Natural killer cell (primary cell): ENCODE data around the gene MINDY1. TPM values are rescaled to one million over a fixed set of nuclear protein-coding genes. Genes with fewer than 3 reads are reported as not detected.

ENCODE experiments used
- ATAC-seq, 3 donors: fragments of 150-1000 bp in 2 of 3; fragments of 200-7000 bp in 1 of 3; cut with Tn5 transposase; 1 replicate in 1 of 3; 2 replicates in 2 of 3; pipeline ENCODE4 v1.10.0; 2021; ENCODE audit warnings: mild to moderate bottlenecking in 2 of 3, moderate library complexity in 2 of 3
- DNase-seq, 2 donors: peaks; one replicate each; pipeline versions ENCODE4 v3.0.0 to v3.0.0-alpha.2; 2013 to 2021; ENCODE audit warnings: mixed read lengths in 1 of 2
- H3K27ac ChIP-seq: one replicate; pipeline ENCODE4 v1.5.1; 2013; ENCODE audit warnings: mild to moderate bottlenecking, low read length
- H3K27me3 ChIP-seq: one replicate; pipeline ENCODE4 v1.6.1; 2013; ENCODE audit warnings: low read length; ENCODE audit not compliant: control insufficient read depth, insufficient read depth
- H3K36me3 ChIP-seq: one replicate; pipeline ENCODE4 v1.6.1; 2013; ENCODE audit warnings: low read length; ENCODE audit not compliant: control insufficient read depth, insufficient read depth
- H3K4me1 ChIP-seq: one replicate; pipeline ENCODE4 v1.6.1; 2013; ENCODE audit warnings: low read length; ENCODE audit not compliant: control insufficient read depth, insufficient read depth
- H3K4me3 ChIP-seq: one replicate; pipeline ENCODE4 v1.5.1; 2013; ENCODE audit warnings: low read length
- H3K9me3 ChIP-seq: one replicate; pipeline ENCODE4 v1.6.1; 2013; ENCODE audit warnings: low read length; ENCODE audit not compliant: control insufficient read depth, insufficient read depth
- H3K27ac Mint-ChIP-seq, 2 donors: one replicate each; pipeline ENCODE4 v1.8.0; 2022; ENCODE audit warnings: mild to moderate bottlenecking in 2 of 2, mixed read lengths in 2 of 2, moderate library complexity in 1 of 2
- H3K27me3 Mint-ChIP-seq, 2 donors: one replicate each; pipeline ENCODE4 v1.8.0; 2022; ENCODE audit warnings: low read depth in 2 of 2, mixed read lengths in 2 of 2
- H3K36me3 Mint-ChIP-seq: one replicate; pipeline ENCODE4 v1.8.0; 2022; ENCODE audit warnings: mixed read lengths
- H3K4me1 Mint-ChIP-seq, 2 donors: one replicate each; pipeline ENCODE4 v1.8.0; 2022; ENCODE audit warnings: mixed read lengths in 2 of 2
- H3K4me3 Mint-ChIP-seq: one replicate; pipeline ENCODE4 v1.8.0; 2022; ENCODE audit warnings: mild to moderate bottlenecking, moderate library complexity, mixed read lengths
- H3K9me3 Mint-ChIP-seq, 2 donors: one replicate each; pipeline ENCODE4 v1.8.0; 2022; ENCODE audit warnings: mixed read lengths in 2 of 2
- WGBS: methylation state at CpG from one replicate; pipeline ENCODE4 v1.1.7; 2013; ENCODE audit warnings: missing lambda C conversion rate; ENCODE audit not compliant: insufficient coverage; 5-methylcytosine and 5-hydroxymethylcytosine counted together
- intact Hi-C: fragments of 100-400 bp; cut with micrococcal nuclease; formaldehyde crosslinking; loops from one replicate; pipeline ENCODE4 v1.14.2; 2022
- total RNA-seq, 4 donors: library from RNA; stranded (reverse); fragments of 120-200 nt in 1 of 4; gene quantifications; one replicate each; pipeline versions ENCODE4 v1.2.3 to v1.2.4, GENCODE V29; 2013 to 2022
- TF ChIP-seq, protein P1 (sequence below): fragments of 200-600 bp; IDR thresholded peaks from one replicate; pipeline ENCODE4 v1.8.0; 2022; ENCODE audit warnings: antibody characterized with exemption

MINDY1 gene
- total RNA-seq, 3 donors from 2014 or later (not counting 1 experiment from before 2014, with no cell fraction given), result 14.0 to 15.6 (median 15.2) TPM

DNA sequence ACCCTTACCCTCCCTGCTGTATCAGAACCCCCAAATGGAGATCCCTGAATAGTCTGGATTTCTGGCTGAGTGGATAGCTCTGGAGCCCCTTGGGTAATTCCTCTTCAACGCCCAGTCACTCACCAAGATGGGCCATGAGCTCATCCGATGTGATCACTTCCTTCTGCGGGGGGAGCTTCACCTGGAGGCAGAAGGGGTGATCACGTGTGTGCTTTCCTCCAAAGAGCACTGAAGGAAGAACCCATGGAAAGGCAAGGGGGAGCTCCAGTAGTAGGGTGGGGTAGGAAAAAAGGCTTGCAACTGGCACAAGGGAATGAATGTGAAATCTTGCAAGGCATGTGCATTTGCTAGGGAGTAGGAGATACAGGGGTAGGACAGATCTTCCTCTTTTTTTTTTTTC is 5.1 kb downstream of the MINDY1 start:
- Mint-ChIP-seq H3K27ac (no peak overlapping the region), H3K36me3 (no peaks in the 10 kb centered on the region), H3K4me1 (peaks cover 16 to 26% of the 10 kb centered on the region in 2 donors), H3K9me3 (no peaks in the 10 kb centered on the region), H3K27me3 (no peaks in the 10 kb centered on the region), H3K4me3 (no peak overlapping the region)
- peak in 1 of 3 donors; percentile 37 for ATAC-seq
- Histone ChIP-seq H3K27ac (no peak overlapping the region), H3K36me3 (peaks cover 12% of the 10 kb centered on the region), H3K9me3 (no peaks in the 10 kb centered on the region), H3K4me1 (peaks cover 39% of the 10 kb centered on the region), H3K4me3 (no peak overlapping the region), H3K27me3 (no peaks in the 10 kb centered on the region)
- no peak for DNase-seq
- intact Hi-C loops, result no loop called here
- TF ChIP-seq, protein P1, sequence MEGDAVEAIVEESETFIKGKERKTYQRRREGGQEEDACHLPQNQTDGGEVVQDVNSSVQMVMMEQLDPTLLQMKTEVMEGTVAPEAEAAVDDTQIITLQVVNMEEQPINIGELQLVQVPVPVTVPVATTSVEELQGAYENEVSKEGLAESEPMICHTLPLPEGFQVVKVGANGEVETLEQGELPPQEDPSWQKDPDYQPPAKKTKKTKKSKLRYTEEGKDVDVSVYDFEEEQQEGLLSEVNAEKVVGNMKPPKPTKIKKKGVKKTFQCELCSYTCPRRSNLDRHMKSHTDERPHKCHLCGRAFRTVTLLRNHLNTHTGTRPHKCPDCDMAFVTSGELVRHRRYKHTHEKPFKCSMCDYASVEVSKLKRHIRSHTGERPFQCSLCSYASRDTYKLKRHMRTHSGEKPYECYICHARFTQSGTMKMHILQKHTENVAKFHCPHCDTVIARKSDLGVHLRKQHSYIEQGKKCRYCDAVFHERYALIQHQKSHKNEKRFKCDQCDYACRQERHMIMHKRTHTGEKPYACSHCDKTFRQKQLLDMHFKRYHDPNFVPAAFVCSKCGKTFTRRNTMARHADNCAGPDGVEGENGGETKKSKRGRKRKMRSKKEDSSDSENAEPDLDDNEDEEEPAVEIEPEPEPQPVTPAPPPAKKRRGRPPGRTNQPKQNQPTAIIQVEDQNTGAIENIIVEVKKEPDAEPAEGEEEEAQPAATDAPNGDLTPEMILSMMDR, result no peak
- 92% methylated on average over 4 of the region's 4 CpGs for WGBS

DNA sequence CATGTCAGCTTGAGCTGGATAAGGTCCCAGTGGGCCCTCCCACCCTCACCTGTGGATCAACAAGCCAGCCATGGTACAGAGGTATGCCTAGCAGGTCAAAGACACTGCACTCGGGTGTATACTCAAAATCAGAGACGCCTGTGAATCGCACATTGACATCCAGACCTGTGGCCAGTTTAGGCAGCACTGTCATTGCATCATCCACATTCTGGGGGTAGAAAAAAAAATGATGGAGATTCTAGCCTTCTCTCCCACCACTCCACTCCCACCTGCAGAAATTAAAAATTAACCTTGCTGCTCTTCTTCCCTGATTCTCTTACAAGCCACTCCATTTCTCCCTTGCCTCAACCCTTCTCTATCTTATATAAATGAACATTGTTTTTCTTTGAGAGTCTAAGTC is 6.3 kb downstream of the MINDY1 start:
- Histone ChIP-seq H3K9me3 (no peaks in the 10 kb centered on the region), H3K27ac (no peak overlapping the region), H3K36me3 (peaks cover 12% of the 10 kb centered on the region), H3K27me3 (no peaks in the 10 kb centered on the region), H3K4me1 (peaks cover 31% of the 10 kb centered on the region), H3K4me3 (no peak overlapping the region)
- DNase-seq (no peak), ATAC-seq (no peak)
- intact Hi-C loops, result no loop called here
- Mint-ChIP-seq H3K27ac (no peak overlapping the region), H3K4me3 (no peak overlapping the region), H3K27me3 (no peaks in the 10 kb centered on the region), H3K4me1 (peaks cover 10 to 19% of the 10 kb centered on the region in 2 donors), H3K9me3 (no peaks in the 10 kb centered on the region), H3K36me3 (no peaks in the 10 kb centered on the region)
- TF ChIP-seq, protein P1, result no peak
- 97% methylated on average over 3 of the region's 3 CpGs for WGBS

DNA sequence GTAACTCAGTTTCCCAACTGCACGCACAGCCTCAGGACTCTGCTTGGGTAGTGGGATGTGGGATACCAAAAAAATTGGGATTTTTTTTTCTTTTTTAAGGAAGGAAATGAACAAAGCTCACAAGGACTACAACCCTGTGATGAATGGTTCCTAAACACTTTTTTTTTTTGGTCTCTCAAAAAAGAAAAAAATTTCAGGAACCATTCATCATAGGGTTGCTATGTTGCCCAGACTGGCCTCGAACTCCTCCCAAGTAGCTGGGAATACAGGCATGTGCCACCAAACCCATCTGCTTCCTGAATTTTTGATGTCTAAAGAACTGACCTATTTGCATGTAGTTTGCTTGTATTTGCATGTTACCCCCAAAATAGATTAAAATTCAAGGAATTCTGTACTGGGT is 6.8 kb downstream of the MINDY1 start:
- ATAC-seq (no peak), DNase-seq (no peak)
- Histone ChIP-seq H3K9me3 (no peaks in the 10 kb centered on the region), H3K36me3 (peaks cover 12% of the 10 kb centered on the region), H3K4me3 (no peak overlapping the region), H3K27ac (no peak overlapping the region), H3K4me1 (peaks cover 26% of the 10 kb centered on the region), H3K27me3 (no peaks in the 10 kb centered on the region)
- intact Hi-C loops, result loop anchor here (5.0 kb wide), 1 partner anchor 743 kb away; the partner anchor contains the start of gene CA14
- H3K27me3 Mint-ChIP-seq, result no peaks in the 10 kb centered on the region
- H3K36me3 Mint-ChIP-seq, result no peaks in the 10 kb centered on the region
- no peak overlapping the region for H3K27ac Mint-ChIP-seq
- H3K9me3 Mint-ChIP-seq, result no peaks in the 10 kb centered on the region
- peaks cover 6 to 16% of the 10 kb centered on the region in 2 donors for H3K4me1 Mint-ChIP-seq
- TF ChIP-seq, protein P1, result no peak
- H3K4me3 Mint-ChIP-seq, result no peak overlapping the region
- WGBS, result 72% methylated on average over 2 of the region's 2 CpGs

DNA sequence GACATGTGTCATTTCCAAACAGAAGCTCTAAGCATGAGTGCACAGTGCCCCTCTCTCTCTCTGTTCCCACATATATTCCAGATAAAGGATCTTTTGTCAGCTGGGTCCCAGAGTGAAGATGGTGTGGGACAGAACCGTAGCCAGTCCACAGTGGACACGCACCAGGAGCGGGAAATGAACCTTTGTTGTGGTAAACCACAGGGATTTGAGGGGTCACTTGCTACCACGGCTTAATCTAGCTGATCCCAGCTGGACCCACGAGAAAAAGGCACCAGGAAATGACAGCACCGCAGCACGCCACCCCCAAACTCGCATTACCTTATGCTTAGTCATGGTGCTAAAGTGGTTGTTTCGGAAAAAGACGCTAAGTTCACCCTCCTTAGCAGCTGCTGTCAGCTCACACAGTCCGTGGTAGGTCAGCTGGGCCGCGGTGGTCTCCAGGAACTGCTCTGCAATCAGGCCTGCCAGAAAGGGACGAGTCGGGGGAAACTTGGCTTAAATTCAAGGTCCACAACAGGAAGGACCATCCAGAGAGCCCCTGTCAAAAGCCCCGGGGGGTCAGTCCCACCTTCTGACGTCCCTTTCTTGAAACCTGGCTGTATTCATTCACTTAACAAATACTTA is 7.5 kb downstream of the MINDY1 start:
- peaks cover 12% of the 10 kb centered on the region for H3K36me3 ChIP-seq
- H3K4me3 ChIP-seq, result no peak overlapping the region
- ATAC-seq (peak in 2 of 3 donors; percentile 59 to 77), DNase-seq (no peak)
- Mint-ChIP-seq H3K4me3 (no peak overlapping the region), H3K36me3 (no peaks in the 10 kb centered on the region), H3K4me1 (peaks cover 6 to 16% of the 10 kb centered on the region in 2 donors), H3K27me3 (no peaks in the 10 kb centered on the region), H3K9me3 (no peaks in the 10 kb centered on the region), H3K27ac (peak overlapping the region in 1 of 2 donors; percentile 38)
- H3K27me3 ChIP-seq, result no peaks in the 10 kb centered on the region
- intact Hi-C loops, result loop anchor here (5.0 kb wide), 1 partner anchor 742 kb away; the partner anchor contains the start of gene CA14
- H3K9me3 ChIP-seq, result no peaks in the 10 kb centered on the region
- 36% methylated on average over 17 of the region's 17 CpGs for WGBS
- TF ChIP-seq, protein P1, result no peak
- no peak overlapping the region for H3K27ac ChIP-seq
- peaks cover 22% of the 10 kb centered on the region for H3K4me1 ChIP-seq
